GM21390 (cell line): Measurements from ENCODE around the gene KATNB1.
"Not testable (repeated sequence)": the region's sequence is repeated elsewhere in the genome, so short reads cannot be mapped to it uniquely, and the experiment has no call there.

ENCODE experiments used
- ATAC-seq: cut with Tn5 transposase; IDR thresholded peaks from one replicate; pipeline ENCODE4 v1.9.1; 2021; ENCODE audit not compliant: unreplicated experiment

Gene KATNB1

DNA sequence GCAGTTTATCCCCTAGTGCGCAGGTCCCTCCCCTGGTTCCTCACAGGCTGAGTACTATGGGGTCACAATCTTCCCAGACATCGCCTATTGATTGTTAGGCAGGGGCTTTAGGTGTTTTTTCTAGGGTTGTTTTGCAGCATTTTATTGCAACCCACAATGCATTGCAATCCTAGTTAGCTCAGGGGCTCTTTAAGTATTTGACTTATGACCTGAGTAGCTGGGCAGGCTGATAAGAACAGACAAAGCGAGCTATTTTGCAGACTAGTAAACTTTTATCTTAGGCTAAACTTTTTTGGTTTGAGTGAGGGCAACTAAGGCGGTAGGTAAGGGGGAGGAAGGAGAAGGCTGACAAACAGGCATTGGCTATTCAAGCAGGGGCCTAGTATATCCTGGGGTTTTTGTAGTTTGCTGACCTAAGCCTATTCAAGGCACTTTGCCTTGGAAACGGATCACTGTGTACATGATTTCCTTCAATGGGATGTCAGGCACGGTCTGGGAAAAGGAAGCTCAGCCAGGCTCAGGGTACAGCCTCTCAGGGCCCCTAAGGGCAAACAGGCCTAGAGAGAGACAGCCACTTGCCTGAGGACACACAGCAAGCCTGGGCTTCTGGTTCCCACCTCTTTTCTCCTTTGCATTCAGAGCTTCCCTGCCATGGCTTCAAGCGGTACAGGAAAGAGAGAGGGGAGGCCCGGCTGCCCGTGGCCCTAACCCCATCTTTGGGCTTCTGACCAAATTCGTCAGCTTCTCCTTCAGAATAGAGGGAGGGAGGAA is 34.6 kb upstream of the KATNB1 start:
- no peak for ATAC-seq

DNA sequence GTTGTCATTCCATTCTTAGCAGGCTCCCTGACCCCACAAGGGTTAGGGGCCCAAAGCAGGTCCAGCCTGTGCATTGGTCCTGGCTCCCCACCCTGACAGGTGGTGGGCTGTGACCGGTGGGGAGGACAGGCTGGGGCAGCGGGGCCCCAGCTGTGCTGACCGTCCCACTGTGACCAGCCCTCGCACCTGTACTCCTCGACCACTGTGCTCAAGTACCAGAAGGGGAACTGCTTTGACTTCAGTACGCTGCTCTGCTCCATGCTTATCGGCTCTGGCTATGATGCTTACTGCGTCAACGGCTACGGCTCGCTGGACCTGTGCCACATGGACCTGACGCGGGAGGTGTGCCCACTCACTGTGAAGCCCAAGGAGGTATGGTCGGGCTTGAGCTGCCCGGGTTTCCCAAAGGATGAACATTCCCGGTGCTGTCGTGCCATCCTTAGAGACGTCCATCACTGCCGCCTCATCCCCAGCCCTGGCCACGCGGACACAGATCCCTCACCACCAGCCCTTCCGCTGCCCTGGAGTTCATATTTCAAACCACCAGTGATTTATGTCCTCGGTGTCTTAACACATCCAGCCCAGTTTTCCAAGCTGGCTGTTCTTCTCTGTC is 33.7 kb upstream of the KATNB1 start:
- ATAC-seq, result no peak

DNA sequence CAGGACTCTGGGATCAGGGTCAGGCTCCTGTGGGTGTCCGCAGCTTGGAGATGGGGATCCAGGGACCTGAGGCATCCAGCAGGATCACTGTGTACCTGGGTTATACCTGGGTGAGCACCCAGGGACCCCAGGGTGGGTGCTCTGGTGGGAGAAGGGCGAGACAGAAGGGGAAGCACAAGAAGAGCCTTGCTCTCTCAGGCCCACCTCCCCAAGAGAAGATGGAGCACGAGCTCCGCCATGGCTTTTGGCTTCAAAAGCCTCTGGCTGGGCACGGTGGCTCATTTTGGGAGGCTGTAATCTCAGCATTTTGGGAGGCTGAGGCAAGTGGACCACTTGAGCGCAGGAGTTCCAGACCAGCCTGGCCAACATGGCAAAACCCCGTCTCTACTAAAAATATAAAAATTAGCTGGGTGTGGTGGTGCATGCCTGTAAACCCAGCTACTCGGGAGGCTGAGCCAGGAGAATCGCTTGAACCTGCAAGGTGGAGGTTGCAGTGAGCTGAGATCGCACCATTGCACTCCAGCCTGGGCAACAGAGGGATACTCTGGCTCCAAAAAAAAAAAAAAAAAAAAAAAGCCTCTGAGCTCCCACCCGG is 32.1 kb upstream of the KATNB1 start:
- no peak for ATAC-seq

DNA sequence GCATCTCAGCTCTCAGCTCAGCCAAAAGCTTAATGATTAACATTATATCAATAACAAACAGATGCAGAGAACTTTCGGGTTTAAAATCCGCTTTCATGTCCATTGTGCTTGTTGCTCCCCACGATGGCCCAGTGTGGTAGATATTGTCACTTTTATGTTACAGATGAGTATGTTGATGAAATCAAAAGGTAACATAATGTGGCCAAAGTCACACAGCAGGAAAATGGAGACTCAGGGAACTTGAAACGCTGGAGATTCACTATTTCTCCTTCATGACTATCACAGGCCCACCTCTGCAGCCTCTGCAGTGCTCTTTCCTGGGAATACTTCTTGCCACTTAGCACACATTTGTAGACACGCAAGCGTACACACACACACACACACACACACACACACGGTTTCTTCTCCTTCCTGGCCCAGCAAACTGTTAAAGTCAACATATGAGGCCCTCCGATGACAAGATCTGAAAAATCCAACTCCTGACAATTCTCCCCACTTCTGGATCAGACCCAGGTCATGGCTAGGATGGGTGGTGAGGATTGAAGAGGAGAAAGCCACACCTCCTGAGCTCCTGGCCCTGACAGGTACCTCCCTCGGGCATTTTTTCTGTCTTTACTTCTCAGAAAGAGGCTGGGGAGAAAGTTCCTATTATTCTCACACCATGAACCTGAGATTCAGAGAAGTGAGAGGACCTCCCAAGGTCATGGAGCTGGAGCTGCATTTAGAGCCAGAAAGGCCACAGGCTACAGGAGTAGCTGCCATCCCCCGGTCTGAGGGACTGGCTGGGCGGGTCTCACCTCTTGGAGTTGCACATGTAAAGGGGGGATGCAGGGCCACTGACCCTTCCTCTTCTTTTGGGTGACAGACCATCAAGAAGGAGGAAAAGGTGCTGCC is 31.3 kb upstream of the KATNB1 start:
- ATAC-seq, result no peak

DNA sequence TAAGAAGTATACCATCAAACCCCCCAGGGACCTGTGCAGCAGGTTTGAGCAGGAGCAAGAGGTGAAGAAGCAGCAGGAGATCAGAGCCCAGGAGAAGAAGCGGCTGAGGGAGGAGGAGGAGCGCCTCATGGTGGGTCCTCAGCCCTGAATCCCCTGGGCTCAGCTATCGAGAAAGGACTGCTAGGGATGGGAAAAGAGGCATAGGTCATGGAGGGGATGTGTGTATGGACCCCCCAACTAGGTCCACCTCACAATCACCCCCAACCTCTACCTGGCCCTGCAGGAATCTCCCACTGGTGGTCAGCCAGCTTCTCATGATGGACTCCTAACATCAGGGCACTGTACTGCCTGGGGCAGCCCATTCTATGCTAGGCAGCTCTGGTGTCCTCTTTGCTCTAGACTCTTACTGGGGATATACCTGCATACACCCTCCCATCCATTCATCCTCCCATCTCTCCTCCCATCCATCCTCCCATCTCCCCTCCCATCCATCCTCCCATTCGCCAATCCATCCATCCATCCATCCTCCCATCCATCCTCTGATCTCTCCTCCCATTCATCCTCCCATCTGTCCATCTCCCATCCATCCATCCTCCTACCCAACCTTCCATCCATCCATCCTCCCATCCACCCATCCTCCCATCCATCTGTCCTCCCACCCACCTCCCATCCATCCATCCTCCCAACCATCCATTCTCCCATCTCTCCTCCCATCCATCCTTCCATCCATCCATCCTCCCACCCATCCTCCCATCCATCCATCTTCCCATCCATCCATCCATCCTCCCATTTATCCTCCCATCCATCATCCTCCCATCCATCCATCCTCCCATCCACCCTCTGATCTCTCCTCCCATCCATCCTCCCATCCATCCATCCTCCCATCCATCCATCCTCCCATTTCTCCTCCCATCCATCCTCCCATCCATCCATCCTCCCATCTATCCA is 30.4 kb upstream of the KATNB1 start:
- no peak for ATAC-seq

DNA sequence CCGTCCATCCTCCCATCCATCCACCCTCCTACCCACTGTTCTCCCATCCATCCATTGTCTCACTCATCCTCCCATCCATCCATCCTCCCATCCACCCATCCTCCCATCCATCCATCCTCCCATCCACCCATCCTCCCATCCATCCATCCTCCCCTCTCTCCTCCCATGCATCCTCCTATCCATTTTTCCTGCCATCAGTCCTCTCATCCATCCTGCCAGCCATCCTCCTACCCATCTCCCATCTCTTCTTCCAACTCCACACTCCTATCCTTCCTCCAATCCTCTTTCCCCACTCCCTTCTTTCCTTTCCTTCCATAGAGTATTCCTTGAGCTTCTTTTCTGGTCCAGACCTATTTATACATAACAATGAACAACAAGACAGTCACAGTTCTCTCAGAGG is 28.9 kb upstream of the KATNB1 start:
- ATAC-seq, result no peak

DNA sequence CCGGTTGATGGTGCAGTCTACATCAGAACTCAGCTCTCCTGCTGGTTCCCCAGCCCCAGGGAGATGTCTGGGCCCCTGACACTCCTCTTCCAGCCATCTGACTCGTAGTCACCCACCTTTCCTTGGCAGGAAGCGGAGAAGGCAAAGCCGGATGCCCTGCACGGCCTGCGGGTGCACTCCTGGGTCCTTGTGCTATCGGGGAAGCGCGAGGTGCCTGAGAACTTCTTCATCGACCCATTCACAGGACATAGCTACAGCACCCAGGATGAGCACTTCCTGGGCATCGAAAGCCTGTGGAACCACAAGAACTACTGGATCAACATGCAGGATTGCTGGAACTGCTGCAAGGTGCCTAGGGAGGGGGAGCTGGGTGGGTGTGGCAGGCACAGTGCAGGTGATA is 28.2 kb upstream of the KATNB1 start:
- ATAC-seq, result no peak

DNA sequence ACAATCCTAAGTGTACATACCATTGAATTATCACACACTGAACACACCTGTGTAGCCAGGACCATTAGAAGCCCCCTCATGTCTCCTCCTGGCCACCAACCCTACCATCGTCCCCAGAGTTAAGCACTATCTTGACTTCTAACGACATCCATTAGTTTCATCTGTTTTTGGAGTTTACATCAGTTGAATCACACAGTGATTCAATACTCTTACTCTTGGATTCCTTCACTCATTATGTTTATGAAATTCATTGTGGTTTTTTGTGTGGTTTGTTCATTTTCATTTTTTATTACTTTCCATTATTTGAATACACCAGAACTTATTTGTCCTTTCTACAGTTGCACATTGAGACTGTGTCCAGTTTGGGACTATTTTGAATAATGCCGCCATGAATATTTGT is 27.4 kb upstream of the KATNB1 start:
- ATAC-seq, result no peak

DNA sequence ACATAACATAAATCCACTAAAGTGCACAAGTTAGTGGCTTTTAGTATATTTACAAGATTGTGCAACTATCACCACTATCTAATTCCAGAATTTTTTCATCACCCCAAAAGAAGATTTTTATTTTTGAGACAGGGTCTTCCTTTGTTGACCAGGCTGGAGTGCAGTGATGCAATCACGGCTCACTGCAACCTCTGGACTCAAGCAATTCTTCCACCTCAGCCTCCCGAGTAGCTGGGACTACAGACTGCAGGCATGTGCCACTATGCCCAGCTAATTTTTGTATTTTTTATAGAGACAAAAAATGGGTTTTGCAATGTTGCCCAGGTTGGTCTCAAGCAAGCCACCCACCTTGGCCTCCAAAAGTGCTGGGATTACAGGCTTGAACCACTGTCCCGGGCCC is 25.9 kb upstream of the KATNB1 start:
- no peak for ATAC-seq

DNA sequence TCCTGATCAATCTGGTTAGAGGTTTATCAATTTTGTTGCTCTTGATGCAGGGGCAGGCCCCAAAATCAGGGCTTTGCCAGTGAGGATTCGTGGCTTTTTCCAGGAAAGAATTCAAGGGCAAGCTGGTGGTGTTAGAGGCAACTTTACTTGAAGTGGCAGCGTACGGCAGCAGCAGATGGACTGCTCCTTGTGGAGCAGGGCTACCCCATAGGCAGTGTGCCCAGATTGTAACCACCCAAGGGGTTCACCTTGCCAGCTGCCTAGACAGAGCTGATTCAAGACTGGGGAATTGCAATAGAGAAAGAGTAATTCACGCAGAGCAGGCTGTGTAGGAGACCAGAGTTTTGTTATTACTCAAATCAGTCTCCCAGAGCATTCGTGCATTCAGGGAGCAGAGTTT is 24.2 kb upstream of the KATNB1 start:
- ATAC-seq, result no peak

DNA sequence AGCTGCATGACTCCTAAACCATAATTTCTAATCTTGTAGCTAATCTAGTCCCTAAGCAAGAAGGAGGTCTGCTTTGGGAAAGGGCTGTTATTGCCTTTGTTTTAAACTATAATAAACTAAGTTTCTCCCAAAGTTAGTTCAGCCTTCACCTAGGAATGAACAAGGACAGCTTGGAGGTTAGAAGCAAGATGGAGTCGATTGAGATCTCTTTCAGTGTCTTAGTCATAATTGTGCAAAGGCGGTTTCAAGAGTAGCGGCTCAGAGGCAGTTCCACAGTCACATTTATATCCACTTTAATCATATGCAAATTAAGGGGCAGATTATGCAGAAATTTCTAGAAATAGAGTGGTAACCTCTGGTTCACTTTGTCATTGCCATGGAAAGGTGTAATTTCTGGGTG is 23.6 kb upstream of the KATNB1 start:
- ATAC-seq, result no peak

DNA sequence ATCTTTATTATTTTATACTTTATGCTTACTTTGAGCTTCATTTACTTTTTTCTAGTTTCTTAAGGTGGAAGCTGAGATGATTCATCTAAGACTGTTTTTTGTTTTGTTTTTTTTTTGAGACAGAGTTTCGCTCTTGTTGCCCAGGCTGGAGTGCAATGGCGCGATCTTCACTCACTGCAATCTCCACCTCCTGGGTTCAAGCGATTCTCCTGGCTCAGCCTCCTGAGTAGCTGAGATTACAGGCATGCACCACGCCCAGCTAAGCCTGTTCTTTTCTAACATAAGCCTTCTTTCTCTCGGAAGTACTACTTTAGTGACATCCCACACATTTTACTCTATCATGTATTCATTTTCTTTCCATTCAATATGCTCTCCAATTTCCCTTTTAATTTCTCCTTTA is 23.0 kb upstream of the KATNB1 start:
- ATAC-seq, result not testable (repeated sequence)

DNA sequence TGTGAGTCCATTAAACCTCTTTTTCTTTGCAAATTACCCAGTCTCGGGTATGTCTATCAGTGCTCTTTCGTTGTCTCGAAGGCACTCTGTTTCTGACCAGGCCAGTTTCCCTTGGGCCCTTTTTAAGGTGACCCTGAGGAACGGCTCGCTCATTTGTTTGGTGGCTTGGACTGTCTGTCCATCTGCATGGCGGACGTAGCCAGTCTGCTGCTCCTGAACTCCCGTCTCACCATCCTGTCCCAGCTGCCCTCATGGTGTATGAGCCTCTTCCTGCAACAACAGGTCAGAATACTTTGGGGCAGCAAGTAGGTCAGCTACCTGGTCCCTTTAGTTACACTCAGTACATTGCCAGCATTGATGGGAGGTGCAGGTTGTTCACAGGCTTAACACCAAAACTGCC is 22.0 kb upstream of the KATNB1 start:
- ATAC-seq, result no peak

DNA sequence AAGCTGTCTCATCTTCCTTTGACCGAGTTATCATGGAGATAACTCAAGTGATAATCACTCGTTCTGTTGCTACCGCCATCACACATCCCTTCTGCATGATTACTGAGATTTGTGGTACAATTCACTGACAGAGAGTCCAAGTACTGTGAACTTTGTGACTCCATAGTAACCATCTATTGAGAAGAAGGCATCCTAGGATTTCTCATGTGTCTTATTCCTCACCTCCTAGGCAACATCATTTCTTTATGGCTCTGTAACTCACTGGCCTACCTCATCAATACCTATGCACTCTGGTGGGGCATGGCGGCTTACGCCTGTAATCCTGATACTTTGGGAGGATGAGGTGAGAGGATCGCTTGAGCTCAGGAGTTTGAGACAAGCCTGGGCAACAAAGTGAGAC is 21.5 kb upstream of the KATNB1 start:
- ATAC-seq, result no peak

DNA sequence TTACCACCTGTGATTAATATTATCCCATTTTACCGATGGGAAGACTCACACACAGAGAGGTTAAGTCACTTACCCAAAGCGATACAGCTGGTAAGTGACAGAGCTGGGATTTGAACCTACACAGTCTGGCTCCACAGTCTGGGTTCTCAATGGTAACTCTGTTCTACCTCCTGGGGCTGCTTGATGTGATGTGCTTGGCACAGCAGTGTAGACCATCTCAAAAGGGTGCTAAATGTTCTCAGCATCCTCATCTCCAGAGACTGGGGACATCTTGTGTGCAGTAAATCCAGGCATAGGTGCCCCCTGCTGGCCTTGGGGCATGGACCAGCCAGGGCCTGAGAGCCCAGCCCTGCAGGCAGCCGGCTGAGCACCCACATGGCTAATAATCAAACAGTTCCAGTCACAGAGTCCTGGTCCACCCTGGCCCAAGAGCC is 15.4 kb upstream of the KATNB1 start:
- no peak for ATAC-seq

DNA sequence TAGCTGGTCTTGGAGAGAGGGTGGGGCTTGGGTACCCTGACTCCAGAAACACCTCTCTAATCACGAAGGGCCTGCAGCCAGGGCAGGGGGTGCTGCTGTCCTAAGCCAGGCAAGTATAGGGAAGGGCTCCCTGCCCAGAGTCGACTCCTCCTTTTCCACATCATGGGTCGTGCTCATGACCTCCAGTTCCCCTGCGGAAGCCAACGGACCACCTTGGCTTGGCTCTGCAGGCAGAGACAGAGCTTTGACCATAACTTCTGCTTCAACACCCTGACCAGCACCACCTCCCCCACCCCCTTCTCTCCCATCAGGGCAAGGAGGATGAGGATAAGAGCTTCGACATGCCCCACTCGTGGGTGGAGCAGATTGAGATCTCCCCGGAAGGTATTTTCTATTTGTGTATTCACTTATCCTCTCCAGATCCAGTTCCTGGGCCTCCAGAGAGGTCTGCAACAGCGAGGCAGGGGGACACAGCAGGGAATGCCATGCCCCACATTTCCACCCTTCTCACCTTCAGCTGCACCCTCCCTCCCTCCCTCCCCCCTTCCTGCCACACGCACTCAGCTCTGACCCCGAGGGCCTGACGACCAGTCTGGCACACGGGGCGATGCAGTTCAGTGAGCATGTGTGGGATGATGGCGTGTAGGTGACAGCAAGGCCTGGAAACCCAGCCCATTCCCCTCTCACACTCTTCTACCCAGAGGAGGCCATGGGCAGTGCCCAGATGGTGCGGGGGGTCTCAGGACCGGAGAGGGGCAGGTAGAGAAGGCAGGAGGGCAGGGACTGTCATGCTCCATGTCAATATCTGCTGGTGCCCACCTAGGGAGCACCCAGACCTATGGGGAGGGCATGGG is 14.0 kb upstream of the KATNB1 start:
- no peak for ATAC-seq

DNA sequence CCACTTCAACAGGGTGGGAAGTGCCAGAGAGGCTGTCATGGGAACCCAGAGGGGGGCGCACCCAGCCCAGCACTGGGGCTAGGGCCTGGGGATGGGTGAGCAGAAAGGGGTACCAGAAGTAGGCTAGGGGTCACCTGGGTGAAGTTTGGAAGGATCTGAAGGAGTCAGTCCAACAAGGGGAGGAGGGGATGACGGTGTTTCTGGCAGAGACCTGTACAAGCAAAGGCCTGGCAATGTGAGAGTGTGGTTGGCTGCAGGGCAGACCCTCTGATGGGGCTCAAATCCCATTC is 13.4 kb upstream of the KATNB1 start:
- no peak for ATAC-seq

DNA sequence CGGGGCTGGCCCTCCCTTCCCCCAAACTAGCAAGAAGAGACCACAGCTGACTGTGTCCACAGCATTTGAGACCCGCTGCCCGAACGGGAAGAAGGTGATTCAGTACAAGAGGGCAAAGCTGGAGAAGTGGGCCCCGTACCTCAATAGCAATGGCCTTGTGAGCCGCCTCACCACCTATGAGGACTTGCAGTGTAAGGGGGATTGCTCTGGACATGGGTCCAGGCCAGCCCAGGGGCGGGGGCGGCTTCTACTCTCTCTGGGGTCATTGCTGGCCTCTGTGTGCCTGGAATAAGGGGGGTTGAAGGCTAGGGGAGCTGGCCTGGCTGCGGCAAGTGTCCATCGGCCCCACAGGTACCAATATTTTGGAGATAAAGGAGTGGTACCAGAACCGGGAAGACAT is 12.9 kb upstream of the KATNB1 start:
- no peak for ATAC-seq

DNA sequence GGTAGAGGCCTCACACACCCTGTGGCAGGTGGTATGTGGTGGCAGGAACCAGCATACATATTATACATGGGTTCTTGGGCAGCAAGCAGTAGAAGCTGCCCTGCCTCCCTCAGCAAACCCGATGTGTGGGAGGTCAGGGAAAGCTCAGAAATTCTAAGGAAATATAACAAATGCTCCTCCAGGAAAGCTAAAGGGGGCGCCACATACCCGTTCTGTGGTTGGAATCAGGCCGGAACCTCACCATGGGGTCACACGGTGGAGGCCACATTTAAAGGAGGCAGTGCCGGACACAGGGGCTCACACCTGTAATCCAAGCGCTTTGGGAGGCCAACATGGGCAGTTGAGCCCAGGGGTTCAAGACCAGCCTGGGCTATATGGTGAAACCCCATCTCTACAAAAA is 12.4 kb upstream of the KATNB1 start:
- ATAC-seq, result no peak

DNA sequence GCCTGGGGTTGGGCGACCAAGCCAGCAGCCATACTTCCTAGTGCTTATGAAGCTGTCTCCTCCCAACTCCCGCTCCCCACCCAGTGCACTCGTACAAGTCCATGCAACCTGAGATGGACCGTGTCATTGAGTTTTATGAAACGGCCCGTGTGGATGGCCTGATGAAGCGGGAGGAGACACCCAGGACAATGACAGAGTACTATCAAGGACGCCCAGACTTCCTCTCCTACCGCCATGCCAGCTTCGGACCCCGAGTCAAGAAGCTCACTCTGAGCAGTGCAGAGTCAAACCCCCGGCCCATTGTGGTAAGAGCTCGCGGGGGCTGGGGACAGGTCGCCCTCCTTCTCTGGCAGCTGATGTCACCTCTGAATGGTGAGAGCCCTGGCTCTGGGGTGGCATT is 11.0 kb upstream of the KATNB1 start:
- no peak for ATAC-seq
